ENCODE data around the gene P3R3URF. TPM values are rescaled to one million over a fixed set of nuclear protein-coding genes. Genes with fewer than 3 reads are reported as not detected.

The P3R3URF gene
- total RNA-seq, 1 donor from 2014 or later = not detected

GRCh38 chr1:46193984-46194570 lies 17.8 kb upstream of the P3R3URF start:
- DNase-seq (ENCODE audit: low spot score in 2 of 2) = no peak
- peak overlapping the region in 1 of 2 donors; percentile 23 for H3K27ac ChIP-seq
- H3K9me3 ChIP-seq = no peaks in the 10 kb centered on the region
- H3K4me1 ChIP-seq = peaks cover 4 to 18% of the 10 kb centered on the region in 2 donors
- H3K4me3 ChIP-seq = no peak overlapping the region
- peaks cover 47 to 60% of the 10 kb centered on the region in 2 donors for H3K36me3 ChIP-seq
- TF ChIP-seq CTCF (IDR thresholded peaks at IDR 0.05) = no peak
- H3K27me3 ChIP-seq = no peaks in the 10 kb centered on the region
- intact Hi-C loops (cut with DNase I) = no loop called here

DNA sequence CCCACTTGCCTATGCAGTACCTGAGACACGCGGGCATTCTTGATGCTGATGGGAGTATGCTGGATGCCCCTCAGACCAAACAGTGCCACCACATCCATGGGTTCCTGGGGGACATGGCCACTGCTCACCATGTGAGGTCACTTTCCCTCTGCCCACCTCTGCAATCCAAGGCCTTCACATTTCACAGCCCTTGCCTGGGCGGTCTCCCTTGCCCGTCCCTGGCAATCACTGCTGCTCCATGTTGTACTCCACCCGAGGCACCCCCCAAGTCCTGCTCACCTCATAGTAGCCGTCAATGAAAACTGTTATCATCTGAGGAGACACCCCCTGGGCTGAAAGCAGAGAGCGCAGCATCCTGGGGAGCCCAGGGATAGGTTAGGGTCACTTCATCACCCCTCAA lies 17.0 kb upstream of the P3R3URF start:
- intact Hi-C loops (cut with DNase I) = no loop called here

GRCh38 chr1:46192171-46192570 lies 15.9 kb upstream of the P3R3URF start:
- Histone ChIP-seq H3K4me3 (no peak overlapping the region), H3K9me3 (no peaks in the 10 kb centered on the region), H3K4me1 (peaks cover 0 to 7% of the 10 kb centered on the region in 2 donors), H3K27me3 (no peaks in the 10 kb centered on the region), H3K36me3 (peaks cover 47 to 66% of the 10 kb centered on the region in 2 donors), H3K27ac (no peak overlapping the region)
- TF ChIP-seq CTCF (IDR thresholded peaks at IDR 0.05) = no peak
- intact Hi-C loops (cut with DNase I) = no loop called here
- DNase-seq (ENCODE audit: low spot score in 2 of 2) = no peak

More for the DNA sequence above, 17.0 kb upstream of the P3R3URF start:
- H3K4me3 ChIP-seq = no peak overlapping the region
- H3K36me3 ChIP-seq = peaks cover 47 to 62% of the 10 kb centered on the region in 2 donors
- H3K27ac ChIP-seq = no peak overlapping the region
- H3K9me3 ChIP-seq = no peaks in the 10 kb centered on the region
- no peaks in the 10 kb centered on the region for H3K27me3 ChIP-seq
- no peak for DNase-seq (ENCODE audit: low spot score in 2 of 2)
- peaks cover 0 to 13% of the 10 kb centered on the region in 2 donors for H3K4me1 ChIP-seq
- no peak for TF ChIP-seq CTCF (IDR thresholded peaks at IDR 0.05)

GRCh38 chr1:46191033-46191701 lies 14.9 kb upstream of the P3R3URF start:
- H3K4me1 ChIP-seq = no peaks in the 10 kb centered on the region
- no peaks in the 10 kb centered on the region for H3K27me3 ChIP-seq
- peaks cover 47 to 68% of the 10 kb centered on the region in 2 donors for H3K36me3 ChIP-seq
- DNase-seq (ENCODE audit: low spot score in 2 of 2) = no peak
- H3K4me3 ChIP-seq = no peak overlapping the region
- H3K9me3 ChIP-seq = no peaks in the 10 kb centered on the region
- no peak for TF ChIP-seq CTCF (IDR thresholded peaks at IDR 0.05)
- peak overlapping the region; percentile 18 to 65 for H3K27ac ChIP-seq
- intact Hi-C loops (cut with DNase I) = no loop called here

DNA sequence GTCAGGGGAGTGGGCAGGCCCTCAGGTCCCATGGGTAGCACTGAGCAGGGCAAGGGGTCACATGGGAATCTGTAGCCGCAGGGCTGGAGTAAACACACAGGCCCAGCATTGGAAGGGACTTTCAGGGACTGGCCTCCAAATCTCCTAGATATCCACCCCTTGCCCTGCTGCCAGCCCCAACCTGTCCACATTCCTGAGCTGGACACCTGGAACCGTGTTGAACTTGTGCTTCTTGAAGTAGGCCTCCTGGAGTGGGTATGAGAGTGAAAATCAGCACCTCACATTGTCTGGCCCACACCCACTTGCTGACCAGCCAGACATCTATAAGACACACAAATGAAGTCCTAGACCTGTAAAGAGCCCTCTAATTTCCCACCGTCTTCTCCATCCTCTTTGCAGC lies 14.3 kb upstream of the P3R3URF start:
- Histone ChIP-seq H3K4me3 (no peak overlapping the region), H3K27me3 (no peaks in the 10 kb centered on the region), H3K9me3 (no peaks in the 10 kb centered on the region), H3K4me1 (no peaks in the 10 kb centered on the region), H3K36me3 (peaks cover 41 to 63% of the 10 kb centered on the region in 2 donors), H3K27ac (peak overlapping the region; percentile 18 to 65)
- DNase-seq (ENCODE audit: low spot score in 2 of 2) = no peak
- no peak for TF ChIP-seq CTCF (IDR thresholded peaks at IDR 0.05)
- intact Hi-C loops (cut with DNase I) = no loop called here
